ENCODE measurements around the gene HTRA3.
"Not testable (repeated sequence)": the region's sequence is repeated elsewhere in the genome, so short reads cannot be mapped to it uniquely, and the experiment has no call there.

HTRA3 gene

GRCh38 chr4:8335848-8336247 lies 66.3 kb downstream of the HTRA3 start:
- Histone ChIP-seq H3K27me3 (replicated peaks) (no peaks in the 10 kb centered on the region), H3K27ac (no peak overlapping the region), H3K36me3 (replicated peaks) (no peaks in the 10 kb centered on the region), H3K4me3 (ENCODE audit: low read depth, low read length) (no peak overlapping the region)
- in situ Hi-C loops (cut with HindIII; ENCODE audit: low pct_ligation_motif_present, low sequenced_read_pairs), result no loop called here
- TF ChIP-seq, protein P1, sequence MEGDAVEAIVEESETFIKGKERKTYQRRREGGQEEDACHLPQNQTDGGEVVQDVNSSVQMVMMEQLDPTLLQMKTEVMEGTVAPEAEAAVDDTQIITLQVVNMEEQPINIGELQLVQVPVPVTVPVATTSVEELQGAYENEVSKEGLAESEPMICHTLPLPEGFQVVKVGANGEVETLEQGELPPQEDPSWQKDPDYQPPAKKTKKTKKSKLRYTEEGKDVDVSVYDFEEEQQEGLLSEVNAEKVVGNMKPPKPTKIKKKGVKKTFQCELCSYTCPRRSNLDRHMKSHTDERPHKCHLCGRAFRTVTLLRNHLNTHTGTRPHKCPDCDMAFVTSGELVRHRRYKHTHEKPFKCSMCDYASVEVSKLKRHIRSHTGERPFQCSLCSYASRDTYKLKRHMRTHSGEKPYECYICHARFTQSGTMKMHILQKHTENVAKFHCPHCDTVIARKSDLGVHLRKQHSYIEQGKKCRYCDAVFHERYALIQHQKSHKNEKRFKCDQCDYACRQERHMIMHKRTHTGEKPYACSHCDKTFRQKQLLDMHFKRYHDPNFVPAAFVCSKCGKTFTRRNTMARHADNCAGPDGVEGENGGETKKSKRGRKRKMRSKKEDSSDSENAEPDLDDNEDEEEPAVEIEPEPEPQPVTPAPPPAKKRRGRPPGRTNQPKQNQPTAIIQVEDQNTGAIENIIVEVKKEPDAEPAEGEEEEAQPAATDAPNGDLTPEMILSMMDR (IDR thresholded peaks at IDR 0.05; ENCODE audit: low read depth, low read length, missing control alignments), result no peak
- DNase-seq, result no peak

DNA sequence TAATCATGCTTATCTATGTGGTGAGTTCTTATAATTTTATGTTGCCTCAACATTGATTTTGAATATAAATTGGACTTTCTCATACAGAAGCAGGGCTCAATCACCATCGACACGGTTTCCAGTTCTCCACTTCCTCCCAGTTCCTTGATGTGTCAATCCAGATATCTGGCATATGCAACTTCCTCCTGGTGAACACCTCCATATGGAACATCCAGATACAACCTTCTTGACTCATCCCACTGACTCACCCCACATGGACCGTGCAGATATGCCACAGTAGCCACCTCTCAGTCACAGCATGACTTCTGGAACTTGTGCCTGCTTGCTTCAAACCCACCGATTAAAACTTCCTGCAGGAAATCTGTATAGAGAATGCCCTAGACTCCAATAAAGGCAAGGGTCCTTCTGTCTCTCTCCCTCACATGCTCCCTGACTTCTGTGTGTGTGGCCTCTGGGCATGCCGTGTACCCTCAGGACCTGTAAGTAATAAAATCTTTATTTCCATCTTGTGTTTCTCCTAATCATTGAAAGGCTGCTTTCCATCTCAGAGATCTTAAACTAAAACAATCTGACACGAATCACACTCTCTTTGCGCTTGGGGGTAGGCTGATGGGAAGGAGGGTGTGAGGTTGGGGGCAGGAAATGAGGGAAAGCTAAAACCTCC lies 67.0 kb downstream of the HTRA3 start:
- H3K4me3 ChIP-seq (ENCODE audit: low read depth, low read length), result no peak overlapping the region
- in situ Hi-C loops (cut with HindIII; ENCODE audit: low pct_ligation_motif_present, low sequenced_read_pairs), result no loop called here

GRCh38 chr4:8338351-8338961 lies 68.9 kb downstream of the HTRA3 start:
- Histone ChIP-seq H3K36me3 (replicated peaks) (no peaks in the 10 kb centered on the region), H3K27ac (no peak overlapping the region), H3K4me3 (ENCODE audit: low read depth, low read length) (no peak overlapping the region), H3K27me3 (replicated peaks) (no peaks in the 10 kb centered on the region)
- TF ChIP-seq, protein P1 (IDR thresholded peaks at IDR 0.05; ENCODE audit: low read depth, low read length, missing control alignments), result no peak
- DNase-seq, result no peak
- in situ Hi-C loops (cut with HindIII; ENCODE audit: low pct_ligation_motif_present, low sequenced_read_pairs), result no loop called here

More for the DNA sequence above, 67.0 kb downstream of the HTRA3 start:
- no peaks in the 10 kb centered on the region for H3K36me3 ChIP-seq (replicated peaks)
- no peak overlapping the region for H3K27ac ChIP-seq
- H3K27me3 ChIP-seq (replicated peaks), result no peaks in the 10 kb centered on the region
- DNase-seq, result no peak
- TF ChIP-seq, protein P1 (IDR thresholded peaks at IDR 0.05; ENCODE audit: low read depth, low read length, missing control alignments), result no peak

DNA sequence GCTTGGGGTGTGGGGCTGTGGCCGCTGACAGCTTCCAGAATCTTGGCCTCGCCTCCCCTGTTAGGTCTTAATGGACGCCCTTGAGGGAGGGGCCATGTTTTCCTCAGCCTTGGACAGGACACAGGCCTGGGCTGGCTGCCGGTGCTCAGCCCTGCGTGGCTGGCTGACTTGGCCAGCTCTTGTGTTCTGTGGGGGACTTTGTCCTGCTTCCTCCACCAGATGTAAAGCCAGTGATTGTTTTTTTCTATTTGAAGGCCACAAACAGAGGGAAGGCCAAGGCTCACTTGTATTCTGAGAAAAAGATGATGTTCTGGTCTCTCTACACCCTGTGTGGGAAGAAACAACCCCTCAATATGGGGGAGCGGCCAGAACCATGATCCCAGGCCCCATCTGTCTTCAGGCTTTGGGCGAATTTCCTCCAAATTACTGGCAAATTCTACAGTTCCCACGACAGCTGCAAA lies 71.3 kb downstream of the HTRA3 start:
- no peak for DNase-seq
- H3K27me3 ChIP-seq (replicated peaks), result no peaks in the 10 kb centered on the region
- TF ChIP-seq, protein P1 (IDR thresholded peaks at IDR 0.05; ENCODE audit: low read depth, low read length, missing control alignments), result no peak
- in situ Hi-C loops (cut with HindIII; ENCODE audit: low pct_ligation_motif_present, low sequenced_read_pairs), result no loop called here
- no peak overlapping the region for H3K4me3 ChIP-seq (ENCODE audit: low read depth, low read length)
- H3K36me3 ChIP-seq (replicated peaks), result no peaks in the 10 kb centered on the region
- H3K27ac ChIP-seq, result no peak overlapping the region

- DNase-seq; H3K36me3 ChIP-seq (replicated peaks); H3K4me3 ChIP-seq (ENCODE audit: low read depth, low read length); H3K27ac ChIP-seq; in situ Hi-C loops (cut with HindIII; ENCODE audit: low pct_ligation_motif_present, low sequenced_read_pairs); H3K27me3 ChIP-seq (replicated peaks): not testable (repeated sequence)
These were observed 71.7 kb downstream of the HTRA3 start for GRCh38 chr4:8341281-8341680.

- in situ Hi-C loops (cut with HindIII; ENCODE audit: low pct_ligation_motif_present, low sequenced_read_pairs), result no loop called here
- Histone ChIP-seq H3K36me3 (replicated peaks) (no peaks in the 10 kb centered on the region), H3K27me3 (replicated peaks) (no peaks in the 10 kb centered on the region), H3K27ac (no peak overlapping the region), H3K4me3 (ENCODE audit: low read depth, low read length) (no peak overlapping the region)
- TF ChIP-seq, protein P1 (IDR thresholded peaks at IDR 0.05; ENCODE audit: low read depth, low read length, missing control alignments), result no peak
- DNase-seq, result no peak
These were observed 72.1 kb downstream of the HTRA3 start for GRCh38 chr4:8341691-8342090.
